ENCODE results near the gene HARS1. TPM values are rescaled to one million over a fixed set of nuclear protein-coding genes. Genes with fewer than 3 reads are reported as not detected.

Gene HARS1, protein sequence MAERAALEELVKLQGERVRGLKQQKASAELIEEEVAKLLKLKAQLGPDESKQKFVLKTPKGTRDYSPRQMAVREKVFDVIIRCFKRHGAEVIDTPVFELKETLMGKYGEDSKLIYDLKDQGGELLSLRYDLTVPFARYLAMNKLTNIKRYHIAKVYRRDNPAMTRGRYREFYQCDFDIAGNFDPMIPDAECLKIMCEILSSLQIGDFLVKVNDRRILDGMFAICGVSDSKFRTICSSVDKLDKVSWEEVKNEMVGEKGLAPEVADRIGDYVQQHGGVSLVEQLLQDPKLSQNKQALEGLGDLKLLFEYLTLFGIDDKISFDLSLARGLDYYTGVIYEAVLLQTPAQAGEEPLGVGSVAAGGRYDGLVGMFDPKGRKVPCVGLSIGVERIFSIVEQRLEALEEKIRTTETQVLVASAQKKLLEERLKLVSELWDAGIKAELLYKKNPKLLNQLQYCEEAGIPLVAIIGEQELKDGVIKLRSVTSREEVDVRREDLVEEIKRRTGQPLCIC
- total RNA-seq, result 72.0 and 73.0 TPM in 2 replicates

DNA sequence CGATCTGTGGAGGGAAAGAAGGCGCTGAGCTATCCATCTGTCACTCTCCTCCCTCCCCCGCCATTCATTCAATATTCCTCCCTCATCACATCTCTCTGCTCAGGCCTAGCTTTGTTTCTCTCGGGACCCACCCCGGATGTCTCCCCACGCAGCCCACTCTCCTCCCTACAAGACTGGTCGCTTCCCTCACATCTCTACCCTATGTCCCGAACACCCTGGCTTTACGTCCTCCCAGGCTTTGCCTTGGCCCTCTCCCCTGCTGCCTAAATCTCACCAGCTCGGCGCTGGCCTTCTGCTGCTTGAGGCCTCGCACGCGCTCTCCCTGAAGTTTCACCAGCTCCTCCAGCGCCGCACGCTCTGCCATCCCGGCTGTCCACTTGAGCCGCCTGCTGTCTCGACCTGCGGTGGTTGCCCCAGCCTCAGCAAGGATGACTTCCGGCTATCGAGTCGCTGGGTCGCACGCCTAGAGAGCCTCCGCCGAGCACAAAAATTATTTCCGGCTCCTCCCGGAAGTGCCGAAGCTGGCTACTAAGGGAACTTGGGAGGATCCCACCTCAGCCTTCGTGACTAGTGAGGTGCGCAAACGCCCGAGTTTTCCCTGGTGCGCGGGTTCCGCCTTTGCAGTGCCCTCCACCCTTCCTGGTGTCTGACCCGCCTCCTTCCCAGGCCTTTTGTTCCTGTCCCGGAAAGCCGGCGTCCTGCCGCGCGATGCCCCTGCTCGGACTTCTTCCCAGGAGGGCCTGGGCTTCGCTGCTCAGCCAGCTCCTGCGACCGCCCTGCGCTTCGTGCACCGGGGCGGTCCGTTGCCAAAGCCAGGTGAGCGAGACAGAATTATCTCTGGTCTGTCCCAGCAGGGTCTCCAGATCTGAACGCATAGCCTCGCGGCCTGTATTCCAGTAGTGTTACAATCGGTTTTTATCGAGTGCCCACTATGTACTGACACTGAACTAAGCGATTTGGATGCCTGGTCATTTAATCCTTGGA lies at the start of gene HARS1, which contains the start of gene HARS2:
Gene HARS1 (minus strand): TSS at position 430 of the 984 bp plus-strand sequence. CDS start 66 bp downstream, at position 364.
Gene HARS2 (plus strand): TSS at position 515 of the 984 bp plus-strand sequence. CDS start 194 bp downstream, at position 709.

DNA sequence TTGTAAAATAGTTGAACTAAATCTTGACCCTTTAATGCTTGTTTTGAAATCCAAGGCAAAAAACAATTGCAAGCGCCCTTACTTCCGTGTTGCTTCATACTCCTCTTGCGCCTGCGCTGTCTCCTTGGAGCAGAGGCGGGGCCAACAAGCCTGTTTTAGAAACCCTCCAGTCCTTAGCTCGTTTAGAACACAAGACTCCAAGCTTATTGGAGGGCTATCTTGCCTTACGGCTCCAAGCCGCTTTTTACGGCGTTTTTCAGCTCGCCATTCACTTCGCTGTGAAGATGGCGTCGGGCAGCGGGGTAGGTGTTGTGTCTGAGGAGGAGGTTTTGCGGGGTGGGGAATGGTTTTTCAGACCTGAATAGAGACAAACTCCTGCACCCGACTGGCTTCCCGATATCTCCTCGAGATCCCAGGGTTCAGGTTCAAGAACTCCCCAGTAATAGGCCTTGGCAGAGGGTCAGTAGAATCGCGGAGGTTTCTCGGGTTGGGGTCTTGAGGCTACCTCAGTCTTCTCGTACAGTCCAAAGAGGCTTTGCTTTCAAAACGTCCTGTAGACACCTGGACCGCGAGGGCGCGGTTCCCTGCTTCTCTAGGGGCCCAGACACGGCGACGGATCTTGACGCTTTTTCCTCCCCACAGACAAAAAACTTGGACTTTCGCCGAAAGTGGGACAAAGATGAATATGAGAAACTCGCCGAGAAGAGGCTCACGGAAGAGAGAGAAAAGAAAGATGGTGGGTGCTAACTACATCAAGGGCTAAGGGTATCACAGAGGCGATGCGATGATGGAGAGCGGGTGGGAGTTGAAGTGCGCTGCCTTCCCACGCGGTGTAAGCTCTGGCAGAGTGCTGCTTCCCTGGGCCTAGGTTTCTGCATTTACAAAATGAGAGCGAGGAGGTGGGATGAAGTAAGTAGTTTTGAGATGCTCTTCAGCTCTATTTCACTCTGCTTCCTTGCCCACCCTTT lies 9.3 kb upstream of the HARS1 start, which contains the start of gene ZMAT2:
Gene ZMAT2 (plus strand): TSS at position 271 of the 968 bp plus-strand sequence. CDS start 14 bp downstream, at position 285.

GRCh38 chr5:140673187-140673976 lies 17.8 kb downstream of the HARS1 start, which contains the start of gene DND1:
Gene DND1 (minus strand): TSS chr5:140673576. CDS start chr5:140673542, 34 bp downstream.

DNA sequence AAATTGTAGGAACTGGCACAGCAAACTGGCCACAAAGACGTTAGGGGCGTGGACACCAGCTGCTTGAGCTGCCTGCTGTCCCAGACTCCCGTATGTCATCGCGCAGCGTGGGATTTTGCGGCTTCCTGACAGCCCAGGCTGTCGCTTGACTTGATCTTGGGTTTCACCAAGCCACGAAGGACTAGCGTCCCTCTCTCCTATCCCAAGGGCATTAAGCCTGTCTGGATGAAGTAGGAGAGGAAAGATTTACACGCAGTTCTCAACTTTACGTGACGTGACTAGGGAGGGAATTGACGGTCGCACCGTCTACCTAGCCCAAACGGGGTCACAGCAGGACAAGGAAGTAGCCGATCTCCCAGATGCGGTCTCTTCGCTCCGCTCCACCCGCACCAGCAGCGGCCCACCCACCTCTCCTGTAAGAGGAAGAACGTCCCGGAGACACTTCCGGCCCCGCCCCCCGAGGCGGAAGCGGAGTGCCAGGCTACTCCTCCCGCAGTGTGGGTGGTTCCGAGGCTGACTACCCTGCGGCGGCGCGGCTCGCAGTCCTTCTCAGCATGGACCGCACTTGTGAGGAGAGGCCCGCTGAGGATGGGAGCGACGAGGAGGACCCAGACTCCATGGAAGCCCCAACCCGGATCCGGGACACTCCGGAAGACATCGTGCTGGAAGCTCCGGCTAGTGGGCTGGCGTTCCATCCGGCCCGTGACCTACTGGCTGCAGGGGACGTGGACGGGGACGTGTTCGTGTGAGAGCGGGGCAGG lies 26.6 kb downstream of the HARS1 start, which contains the start of gene WDR55:
Gene WDR55 (plus strand): TSS at position 546 of the 761 bp plus-strand sequence. CDS start 9 bp downstream, at position 555.

DNA sequence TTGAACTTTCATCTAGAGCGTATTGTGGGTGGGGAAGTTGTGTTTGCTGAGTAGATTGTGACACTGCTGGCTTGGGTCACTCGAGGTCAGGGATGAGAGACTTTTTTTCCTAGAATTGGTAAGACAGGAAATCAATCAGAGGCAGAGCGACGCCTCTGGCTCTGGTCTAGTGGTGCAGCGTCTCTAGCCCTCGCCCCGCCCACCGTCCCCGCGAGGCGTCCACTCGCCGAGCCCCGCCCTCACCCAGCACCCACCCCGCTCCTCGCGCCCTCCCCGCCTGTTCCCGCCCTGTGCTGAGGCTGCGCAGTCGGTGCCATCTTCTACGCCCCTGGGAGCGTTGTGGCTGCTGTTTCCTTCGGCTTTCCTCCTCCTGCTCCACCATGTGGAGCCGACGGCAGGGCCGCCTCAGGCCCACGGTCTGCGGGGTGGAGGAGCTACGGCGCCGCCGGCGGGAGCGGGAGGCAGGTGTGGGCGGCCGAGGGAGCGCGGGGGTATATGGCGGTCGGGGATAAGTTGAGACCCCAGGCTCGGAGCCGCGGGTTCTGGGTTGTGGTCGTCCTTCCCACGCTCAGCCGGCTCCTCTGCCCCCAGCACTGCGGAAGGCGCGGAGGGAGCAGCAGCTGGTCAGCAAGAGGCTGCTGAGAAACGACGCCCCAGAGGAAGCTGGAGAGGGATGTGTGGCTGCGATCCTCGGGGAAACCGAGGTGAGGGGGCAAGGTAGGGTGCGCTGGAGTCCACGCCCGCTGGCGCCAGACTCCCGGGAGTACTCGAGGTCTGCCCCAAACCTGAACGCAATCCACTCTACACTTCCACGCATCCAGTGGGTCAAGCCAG lies 51.8 kb downstream of the HARS1 start, which contains the start of gene TMCO6:
Gene TMCO6 (plus strand): TSS at position 304 of the 834 bp plus-strand sequence. CDS start 77 bp downstream, at position 381.

GRCh38 chr5:140633021-140633471 lies 58.1 kb downstream of the HARS1 start, which contains the start of gene CD14:
Gene CD14 (minus strand): TSS chr5:140633175. CDS start chr5:140633071, 104 bp downstream.

Small RNA genes lying within 50 kb of the gene (small RNA-seq; reads per million reads assigned to genes)
- gene VTRNA1-1 (38.9 reads per million, percentile 97 among the genes with 10 or more reads in this experiment), gene VTRNA1-2 (139 reads per million, percentile 99 among the genes with 10 or more reads in this experiment), gene VTRNA1-3 (5.7 reads per million, percentile 84 among the genes with 10 or more reads in this experiment)

Other genes starting within 250 kb of the HARS1 start
- 0.53 and 1.7 TPM in 2 replicates for gene EIF4EBP3, start 143.7 kb downstream of the HARS1 start, total RNA-seq
- 20.5 and 25.5 TPM in 2 replicates for gene SRA1, start 133.9 kb downstream of the HARS1 start, total RNA-seq
- gene APBB3, start 126.8 kb downstream of the HARS1 start, total RNA-seq, result 5.6 and 6.1 TPM in 2 replicates
- gene SLC35A4, start 126.5 kb downstream of the HARS1 start, total RNA-seq, result 28.6 and 34.2 TPM in 2 replicates
- gene CD14, start 58.2 kb downstream of the HARS1 start, total RNA-seq, result 0.14 and 0.40 TPM in 2 replicates
- 21.3 and 49.0 TPM in 2 replicates for gene TMCO6, start 51.9 kb downstream of the HARS1 start, total RNA-seq
- gene NDUFA2, start 43.7 kb downstream of the HARS1 start, total RNA-seq, result 30.3 and 31.0 TPM in 2 replicates
- gene IK, start 43.5 kb downstream of the HARS1 start, total RNA-seq, result 105 and 117 TPM in 2 replicates
- gene WDR55, start 26.5 kb downstream of the HARS1 start, total RNA-seq, result 25.3 and 26.6 TPM in 2 replicates
- gene DND1, start 17.8 kb downstream of the HARS1 start, total RNA-seq, result 0.43 and 0.53 TPM in 2 replicates
- 33.2 and 34.8 TPM in 2 replicates for gene HARS2, start 85 bp upstream of the HARS1 start, total RNA-seq
- 33.0 and 40.3 TPM in 2 replicates for gene ZMAT2, start 9.1 kb upstream of the HARS1 start, total RNA-seq
- not detected in 2 replicates for gene PCDHA1, start 94.8 kb upstream of the HARS1 start, total RNA-seq
- under 0.01 TPM in 1 of 2 replicates, not detected in the other for gene PCDHA2, start 103.5 kb upstream of the HARS1 start, total RNA-seq
- 0.13 and 0.14 TPM in 2 replicates for gene PCDHA3, start 109.7 kb upstream of the HARS1 start, total RNA-seq
- gene PCDHA4, start 115.7 kb upstream of the HARS1 start, total RNA-seq, result 0.22 and 0.27 TPM in 2 replicates
- under 0.01 and 0.07 TPM in 2 replicates for gene PCDHA5, start 130.2 kb upstream of the HARS1 start, total RNA-seq
- 0.13 and 0.22 TPM in 2 replicates for gene PCDHA6, start 136.6 kb upstream of the HARS1 start, total RNA-seq
- gene PCDHA7, start 142.9 kb upstream of the HARS1 start, total RNA-seq, result 0.07 and 0.40 TPM in 2 replicates
- under 0.01 TPM in 2 replicates for gene PCDHA8, start 149.8 kb upstream of the HARS1 start, total RNA-seq
- gene PCDHA9, start 157.0 kb upstream of the HARS1 start, total RNA-seq, result under 0.01 and 0.07 TPM in 2 replicates
- 0.07 and 0.27 TPM in 2 replicates for gene PCDHA10, start 164.5 kb upstream of the HARS1 start, total RNA-seq
- gene PCDHA11, start 177.6 kb upstream of the HARS1 start, total RNA-seq, result under 0.01 TPM in 1 of 2 replicates, not detected in the other
- gene PCDHA12, start 183.9 kb upstream of the HARS1 start, total RNA-seq, result under 0.01 TPM in 1 of 2 replicates, not detected in the other
- gene PCDHA13, start 190.8 kb upstream of the HARS1 start, total RNA-seq, result not detected in 2 replicates
- gene PCDHAC1, start 234.9 kb upstream of the HARS1 start, total RNA-seq, result under 0.01 TPM in 1 of 2 replicates, not detected in the other

Data from thoracic aorta endothelial cell (primary cell).